Measurements from ENCODE around the gene ZNF276.
"Not testable (repeated sequence)": the region's sequence is repeated elsewhere in the genome, so short reads cannot be mapped to it uniquely, and the experiment has no call there.

Gene ZNF276

DNA sequence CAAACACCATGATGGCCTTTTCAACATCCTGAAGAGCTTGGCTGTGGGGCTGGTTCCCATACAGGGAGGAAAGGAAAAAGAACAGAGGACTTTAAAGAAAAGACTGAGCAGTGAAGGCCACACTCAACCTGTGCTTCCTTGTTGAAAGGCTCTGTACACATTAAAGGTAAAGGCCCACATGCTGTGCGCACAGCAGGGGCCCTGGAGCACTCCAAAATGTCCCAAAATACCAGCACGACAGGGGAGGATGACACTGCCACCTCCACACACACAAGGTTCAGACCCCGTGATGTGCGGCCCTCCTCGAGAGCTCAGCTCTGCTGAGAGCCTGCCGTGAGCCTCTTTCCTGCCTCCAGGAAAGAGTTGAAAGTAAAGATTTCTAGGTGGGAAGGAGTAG is 58.6 kb downstream of the ZNF276 start:
- TF ChIP-seq, protein P1, sequence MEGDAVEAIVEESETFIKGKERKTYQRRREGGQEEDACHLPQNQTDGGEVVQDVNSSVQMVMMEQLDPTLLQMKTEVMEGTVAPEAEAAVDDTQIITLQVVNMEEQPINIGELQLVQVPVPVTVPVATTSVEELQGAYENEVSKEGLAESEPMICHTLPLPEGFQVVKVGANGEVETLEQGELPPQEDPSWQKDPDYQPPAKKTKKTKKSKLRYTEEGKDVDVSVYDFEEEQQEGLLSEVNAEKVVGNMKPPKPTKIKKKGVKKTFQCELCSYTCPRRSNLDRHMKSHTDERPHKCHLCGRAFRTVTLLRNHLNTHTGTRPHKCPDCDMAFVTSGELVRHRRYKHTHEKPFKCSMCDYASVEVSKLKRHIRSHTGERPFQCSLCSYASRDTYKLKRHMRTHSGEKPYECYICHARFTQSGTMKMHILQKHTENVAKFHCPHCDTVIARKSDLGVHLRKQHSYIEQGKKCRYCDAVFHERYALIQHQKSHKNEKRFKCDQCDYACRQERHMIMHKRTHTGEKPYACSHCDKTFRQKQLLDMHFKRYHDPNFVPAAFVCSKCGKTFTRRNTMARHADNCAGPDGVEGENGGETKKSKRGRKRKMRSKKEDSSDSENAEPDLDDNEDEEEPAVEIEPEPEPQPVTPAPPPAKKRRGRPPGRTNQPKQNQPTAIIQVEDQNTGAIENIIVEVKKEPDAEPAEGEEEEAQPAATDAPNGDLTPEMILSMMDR (IDR thresholded peaks at IDR 0.05; ENCODE audit: insufficient read depth, missing control alignments) = no peak
- FAIRE-seq (no peak), DNase-seq (ENCODE audit: insufficient read length, low spot score) (no peak)

DNA sequence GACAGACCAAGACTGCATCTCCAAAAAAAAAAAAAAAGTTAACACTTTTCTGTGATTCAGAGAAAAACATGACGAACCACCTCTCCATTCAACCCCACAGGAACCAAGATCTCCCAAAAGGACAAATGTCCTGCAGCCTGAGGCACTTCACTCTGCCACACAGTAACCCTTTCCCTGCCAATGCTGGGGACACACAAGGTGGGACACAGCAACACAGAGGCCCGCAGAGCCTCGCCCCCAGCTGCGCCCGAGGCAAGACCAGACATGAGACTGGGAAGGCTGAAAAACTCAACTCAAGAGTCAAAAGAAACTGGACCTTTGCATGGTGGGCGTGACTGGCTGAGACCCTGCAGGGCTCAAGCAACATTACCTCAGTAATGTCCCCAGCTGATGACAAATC is 61.2 kb downstream of the ZNF276 start:
- TF ChIP-seq, protein P1 (IDR thresholded peaks at IDR 0.05; ENCODE audit: insufficient read depth, missing control alignments) = no peak
- DNase-seq (ENCODE audit: insufficient read length, low spot score) = no peak
- FAIRE-seq = no peak

- not testable (repeated sequence) for DNase-seq (ENCODE audit: insufficient read length, low spot score); FAIRE-seq
Measured at GRCh38 chr16:89783952-89784351, 62.6 kb downstream of the ZNF276 start.

DNA sequence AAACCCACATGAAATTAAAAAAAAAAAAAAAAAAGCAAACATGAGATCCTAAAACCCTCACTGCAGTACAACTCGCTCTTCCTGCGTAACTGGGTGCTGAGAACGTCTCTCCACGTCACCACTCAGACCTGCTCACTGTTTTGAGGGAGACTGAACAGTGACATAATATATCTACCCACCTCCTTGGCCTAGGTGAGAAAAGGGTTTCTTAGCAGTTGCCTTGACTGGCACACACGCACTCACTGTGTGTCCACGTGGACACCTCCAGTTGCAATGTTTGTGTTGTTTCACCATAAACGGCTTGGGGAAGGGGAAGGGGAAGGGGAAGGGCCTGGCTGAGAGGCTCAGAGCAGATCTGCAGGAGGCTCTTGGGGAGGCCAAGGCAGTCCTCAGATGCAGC is 63.1 kb downstream of the ZNF276 start:
- TF ChIP-seq, protein P1 (IDR thresholded peaks at IDR 0.05; ENCODE audit: insufficient read depth, missing control alignments) = no peak
- DNase-seq (ENCODE audit: insufficient read length, low spot score) (no peak), FAIRE-seq (no peak)

- FAIRE-seq (no peak), DNase-seq (ENCODE audit: insufficient read length, low spot score) (no peak)
- TF ChIP-seq, protein P1 (IDR thresholded peaks at IDR 0.05; ENCODE audit: insufficient read depth, missing control alignments) = no peak
Measured at GRCh38 chr16:89785523-89786155, 64.3 kb downstream of the ZNF276 start.

DNA sequence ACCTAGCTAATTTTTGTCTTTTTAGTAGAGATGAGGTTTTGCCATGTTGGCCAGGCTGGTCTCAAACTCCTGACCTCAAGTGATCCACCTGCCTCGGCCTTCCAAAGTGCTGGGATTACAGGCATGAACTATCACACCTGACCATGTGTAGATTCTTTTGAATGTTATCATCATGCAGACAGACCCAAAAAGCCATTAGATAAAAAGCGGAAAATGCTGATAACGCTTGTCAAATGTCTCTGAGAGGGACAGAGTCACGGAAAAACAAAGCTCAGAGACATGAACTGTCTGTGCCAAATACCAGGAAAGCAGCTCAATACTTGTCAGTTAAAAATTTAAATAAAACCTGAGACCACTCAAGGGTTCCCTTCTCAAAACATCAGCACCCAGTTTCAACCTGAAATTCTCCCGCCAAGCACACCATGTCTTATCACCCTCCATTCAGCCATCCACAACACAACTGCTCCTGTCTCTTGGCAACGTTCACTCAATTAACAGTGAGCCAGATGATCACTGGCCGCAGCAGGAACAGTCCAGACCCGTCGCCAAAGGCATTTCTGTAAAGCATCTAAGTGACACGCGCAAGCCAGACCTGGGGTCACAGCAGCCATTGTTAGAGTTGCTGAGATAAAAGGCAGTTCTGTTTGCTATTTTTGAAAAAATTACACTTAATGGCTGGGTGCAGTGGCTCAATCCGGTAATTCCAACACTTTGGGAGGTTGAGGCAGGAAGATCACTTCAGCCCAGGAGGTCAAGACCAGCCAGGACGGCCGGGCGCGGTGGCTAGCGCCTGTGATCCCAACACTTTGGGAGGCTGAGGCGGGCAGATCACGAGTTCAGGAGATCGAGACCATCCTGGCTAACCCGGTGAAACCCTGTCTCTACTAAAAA is 65.4 kb downstream of the ZNF276 start:
- FAIRE-seq = no peak
- no peak for DNase-seq (ENCODE audit: insufficient read length, low spot score)
- TF ChIP-seq, protein P1 (IDR thresholded peaks at IDR 0.05; ENCODE audit: insufficient read depth, missing control alignments) = no peak

GRCh38 chr16:89787365-89787805 is 66.0 kb downstream of the ZNF276 start:
- no peak for FAIRE-seq
- DNase-seq (ENCODE audit: insufficient read length, low spot score) = no peak
- TF ChIP-seq, protein P1 (IDR thresholded peaks at IDR 0.05; ENCODE audit: insufficient read depth, missing control alignments) = no peak
